GM13976 (cell line): Measurements from ENCODE around the gene RASD1.

Experiments used
- DNase-seq: peaks from one replicate; pipeline ENCODE4 v3.0.0; 2012; ENCODE audit warnings: low spot score
- in situ Hi-C: fragments of 300-500 bp; cut with MboI; formaldehyde crosslinking; loops from one replicate; pipeline ENCODE4 v1.12.0; 2022; ENCODE audit warnings: low sequenced_read_pairs, mixed read lengths, inconsistent platforms; ENCODE audit not compliant: unreplicated experiment
- TF ChIP-seq, protein P1 (sequence below): IDR thresholded peaks from 2 replicates; pipeline ENCODE4 v1.5.1; 2012; ENCODE audit warnings: borderline replicate concordance, mild to moderate bottlenecking; ENCODE audit not compliant: insufficient read depth; ENCODE audit errors: extremely low read depth, missing control alignments, control extremely low read depth

Gene RASD1

DNA sequence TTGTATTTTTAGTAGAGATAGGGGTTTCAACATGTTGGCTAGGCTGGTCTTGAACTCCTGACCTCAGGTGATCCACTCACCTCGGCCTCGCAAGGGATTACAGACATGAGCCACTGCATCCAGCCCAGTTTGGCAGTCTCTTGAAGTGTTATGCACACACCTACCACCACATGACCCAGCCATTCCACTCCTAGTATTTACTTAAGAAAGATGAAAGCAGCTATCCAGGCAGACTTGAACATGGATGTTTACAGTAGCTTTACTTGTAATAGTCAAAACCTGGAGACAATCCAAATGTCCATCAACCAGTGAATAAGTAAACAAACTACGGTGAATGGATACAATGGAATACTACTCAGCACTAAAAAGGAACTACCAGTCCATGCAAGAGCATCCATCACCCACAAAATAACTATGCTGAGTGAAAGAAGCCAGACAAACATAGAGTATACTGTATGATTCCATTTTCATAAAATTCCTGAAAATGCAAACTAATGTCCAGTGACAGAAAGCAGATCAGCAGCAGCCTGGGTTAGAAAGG lies 37.8 kb upstream of the RASD1 start:
- TF ChIP-seq, protein P1, sequence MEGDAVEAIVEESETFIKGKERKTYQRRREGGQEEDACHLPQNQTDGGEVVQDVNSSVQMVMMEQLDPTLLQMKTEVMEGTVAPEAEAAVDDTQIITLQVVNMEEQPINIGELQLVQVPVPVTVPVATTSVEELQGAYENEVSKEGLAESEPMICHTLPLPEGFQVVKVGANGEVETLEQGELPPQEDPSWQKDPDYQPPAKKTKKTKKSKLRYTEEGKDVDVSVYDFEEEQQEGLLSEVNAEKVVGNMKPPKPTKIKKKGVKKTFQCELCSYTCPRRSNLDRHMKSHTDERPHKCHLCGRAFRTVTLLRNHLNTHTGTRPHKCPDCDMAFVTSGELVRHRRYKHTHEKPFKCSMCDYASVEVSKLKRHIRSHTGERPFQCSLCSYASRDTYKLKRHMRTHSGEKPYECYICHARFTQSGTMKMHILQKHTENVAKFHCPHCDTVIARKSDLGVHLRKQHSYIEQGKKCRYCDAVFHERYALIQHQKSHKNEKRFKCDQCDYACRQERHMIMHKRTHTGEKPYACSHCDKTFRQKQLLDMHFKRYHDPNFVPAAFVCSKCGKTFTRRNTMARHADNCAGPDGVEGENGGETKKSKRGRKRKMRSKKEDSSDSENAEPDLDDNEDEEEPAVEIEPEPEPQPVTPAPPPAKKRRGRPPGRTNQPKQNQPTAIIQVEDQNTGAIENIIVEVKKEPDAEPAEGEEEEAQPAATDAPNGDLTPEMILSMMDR, result no peak
- in situ Hi-C loops, result no loop called here
- DNase-seq, result no peak

DNA sequence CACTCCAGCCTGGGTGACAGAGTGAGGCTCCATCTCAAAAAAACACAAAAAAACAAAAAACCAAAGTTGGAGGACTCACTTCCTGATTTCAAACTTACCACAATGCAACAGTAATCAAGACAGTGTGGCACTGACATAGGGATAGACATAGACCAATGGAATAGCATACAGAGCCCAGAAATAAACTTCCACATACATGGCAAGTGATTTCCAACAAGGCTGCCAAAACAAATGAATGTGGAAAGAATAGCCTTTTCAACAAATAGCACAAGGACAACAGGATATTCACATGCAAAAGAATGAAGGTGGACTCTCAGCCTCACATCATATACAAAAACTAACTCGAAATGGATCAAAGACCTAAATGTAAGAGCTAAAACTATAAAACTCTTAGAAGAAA lies 36.8 kb upstream of the RASD1 start:
- TF ChIP-seq, protein P1, result no peak
- DNase-seq, result no peak
- in situ Hi-C loops, result no loop called here

DNA sequence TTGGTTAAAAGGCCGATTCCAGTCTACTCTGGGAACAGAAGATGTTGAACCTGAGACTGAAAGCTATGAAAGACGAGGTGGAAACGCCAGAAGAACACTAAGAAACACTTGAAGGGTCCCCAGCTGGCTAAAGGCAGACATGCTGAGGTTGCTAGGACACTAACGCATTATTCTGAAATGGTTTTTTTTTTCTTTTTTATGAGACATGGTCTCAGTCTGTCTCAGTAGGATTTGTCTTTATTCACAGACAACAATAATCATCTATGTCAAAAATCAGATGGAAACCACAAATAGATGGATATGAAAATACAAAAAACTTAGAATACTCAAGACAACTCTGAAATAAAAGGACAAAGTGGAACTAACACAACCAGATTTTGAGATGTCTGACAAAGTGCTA lies 35.0 kb upstream of the RASD1 start:
- TF ChIP-seq, protein P1, result no peak
- DNase-seq, result no peak
- in situ Hi-C loops, result no loop called here

GRCh38 chr17:17528696-17529652 lies 32.8 kb upstream of the RASD1 start:
- DNase-seq, result no peak
- in situ Hi-C loops, result no loop called here
- TF ChIP-seq, protein P1, result no peak

- TF ChIP-seq, protein P1, result no peak
- no peak for DNase-seq
- in situ Hi-C loops, result no loop called here
Measured at GRCh38 chr17:17527956-17528500, 31.8 kb upstream of the RASD1 start.

DNA sequence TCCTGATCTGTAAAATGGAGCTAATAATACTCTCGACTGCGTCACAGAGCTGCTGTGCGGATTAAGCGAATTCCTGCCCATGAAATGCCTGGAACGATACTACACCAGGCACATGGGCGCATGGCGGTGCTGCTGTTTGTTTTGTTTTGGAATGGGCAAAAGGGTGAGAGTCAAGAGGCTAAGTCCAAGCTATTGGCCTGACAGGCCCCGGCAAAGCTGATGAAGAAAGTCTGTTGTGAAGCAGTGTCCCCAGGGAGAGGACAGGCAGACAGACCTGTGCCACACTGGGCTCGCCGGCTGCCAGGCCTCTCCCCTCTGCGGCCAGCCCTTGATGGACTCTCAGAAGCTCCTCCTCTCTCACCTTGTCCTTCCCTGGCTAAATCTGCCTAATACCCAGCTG lies 31.3 kb upstream of the RASD1 start:
- no peak for DNase-seq
- TF ChIP-seq, protein P1, result no peak
- in situ Hi-C loops, result no loop called here
